NCI-H2227 (cell line): Measurements from ENCODE around the gene TENM4.

ENCODE experiments used
- DNase-seq: peaks from one replicate; lab custom pipeline; 2025; ENCODE audit not compliant: unreplicated experiment; lab: John Stamatoyannopoulos, UW

Gene TENM4

GRCh38 chr11:79449040-79449439, 8.2 kb upstream of the TENM4 start:
- DNase-seq, result no peak

- no peak for DNase-seq
These were observed 6.4 kb upstream of the TENM4 start for GRCh38 chr11:79447038-79447786.

GRCh38 chr11:79444923-79445322, 4.1 kb upstream of the TENM4 start:
- DNase-seq, result no peak

GRCh38 chr11:79441461-79441875, 638 bp upstream of the TENM4 start:
- no peak for DNase-seq

- peak; percentile 59 for DNase-seq
These were observed 802 bp downstream of the TENM4 start for GRCh38 chr11:79439886-79440570.

GRCh38 chr11:79439410-79439885, 1.4 kb downstream of the TENM4 start:
- DNase-seq, result peak; percentile 32

- peak; percentile 29 for DNase-seq
These were observed 2.0 kb downstream of the TENM4 start for GRCh38 chr11:79438631-79439409.

- DNase-seq, result peak; percentile 30
These were observed 2.7 kb downstream of the TENM4 start for GRCh38 chr11:79437981-79438630.

- DNase-seq, result peak; percentile 51
These were observed 3.4 kb downstream of the TENM4 start for GRCh38 chr11:79437278-79437980.

GRCh38 chr11:79436919-79437277, 3.9 kb downstream of the TENM4 start:
- DNase-seq, result no peak

GRCh38 chr11:79434283-79434682, 6.5 kb downstream of the TENM4 start:
- no peak for DNase-seq

- DNase-seq, result no peak
These were observed 8.7 kb downstream of the TENM4 start for GRCh38 chr11:79432138-79432537.

- no peak for DNase-seq
These were observed 9.3 kb downstream of the TENM4 start for GRCh38 chr11:79431535-79431934.

- no peak for DNase-seq
These were observed 10.6 kb downstream of the TENM4 start for GRCh38 chr11:79430280-79430679.

- DNase-seq, result no peak
These were observed 12.4 kb downstream of the TENM4 start for GRCh38 chr11:79428406-79428805.

GRCh38 chr11:79427611-79428327, 13.1 kb downstream of the TENM4 start:
- DNase-seq, result no peak

- no peak for DNase-seq
These were observed 13.7 kb downstream of the TENM4 start for GRCh38 chr11:79427126-79427525.

GRCh38 chr11:79425463-79425862, 15.4 kb downstream of the TENM4 start:
- DNase-seq, result no peak

GRCh38 chr11:79423736-79424135, 17.1 kb downstream of the TENM4 start:
- no peak for DNase-seq

- DNase-seq, result no peak
These were observed 18.0 kb downstream of the TENM4 start for GRCh38 chr11:79422866-79423265.
